Measurements from ENCODE around the gene HIPK2.

- no peak for TF ChIP-seq CTCF (optimal IDR thresholded peaks at IDR 0.05 in 1 of 3, IDR thresholded peaks at IDR 0.05 in 1 of 3, conservative IDR thresholded peaks at IDR 0.05 in 1 of 3; ENCODE audit: extremely low read depth in 1 of 3, insufficient read depth in 2 of 3, low read length in 3 of 3)
- TF ChIP-seq EZH2 (IDR thresholded peaks at IDR 0.05; ENCODE audit: low read length), result no peak
Measured at GRCh38 chr7:139753693-139754111, 24.1 kb downstream of the HIPK2 start.
